ENCODE data around the gene TMUB2. TPM values are rescaled to one million over a fixed set of nuclear protein-coding genes. Genes with fewer than 3 reads are reported as not detected.

TMUB2 gene
- total and polyA plus RNA-seq, 2 donors (not counting 1 experiment from before 2014, with no cell fraction given): 37.3 to 45.4 TPM

DNA sequence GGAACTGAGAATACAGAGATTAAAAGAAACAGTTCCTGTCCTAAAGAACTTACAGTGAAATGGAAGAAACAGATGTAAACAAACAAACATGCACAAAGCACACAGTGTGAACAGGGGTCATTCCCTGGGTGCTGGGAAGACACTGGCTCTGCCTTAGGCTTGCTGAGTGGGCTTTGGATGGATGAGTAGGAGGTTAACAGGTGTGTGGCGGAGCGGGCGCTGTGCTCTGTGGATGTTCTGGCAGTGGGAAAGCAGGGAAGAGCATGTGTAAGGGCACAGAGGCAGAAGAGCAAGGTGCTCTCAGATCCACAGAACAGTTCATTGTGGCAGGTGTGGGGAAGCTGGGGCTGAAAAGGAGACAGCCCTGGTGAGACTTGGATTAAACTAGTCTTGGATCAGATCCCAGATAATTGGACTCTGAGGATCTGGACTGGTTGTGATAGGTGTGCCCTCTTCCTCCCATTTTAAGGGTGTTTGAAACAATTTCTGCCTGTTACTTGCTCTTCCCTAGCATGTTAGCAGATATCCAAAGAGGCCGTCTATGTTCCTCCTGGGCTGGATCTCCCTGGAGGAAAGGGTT lies 36.9 kb upstream of the TMUB2 start:
- Histone ChIP-seq H3K79me2 (ENCODE audit: control insufficient read depth, insufficient read depth, low read length) (peaks cover 4% of the 10 kb centered on the region), H2AFZ (ENCODE audit: low read length) (no peak overlapping the region), H3K4me1 (ENCODE audit: control insufficient read depth, extremely low read depth, insufficient read depth, low read length) (no peaks in the 10 kb centered on the region), H3K27ac (ENCODE audit: insufficient read depth, low read length) (no peak overlapping the region), H3K27me3 (ENCODE audit: control insufficient read depth, insufficient read depth, low read length) (no peaks in the 10 kb centered on the region), H3K9ac (ENCODE audit: insufficient read depth, low read length) (no peak overlapping the region), H3K36me3 (ENCODE audit: control insufficient read depth, insufficient read depth, low read length) (peaks cover 13% of the 10 kb centered on the region), H3K4me2 (ENCODE audit: extremely low read depth, insufficient read depth, low read length) (no peak overlapping the region), H3K9me3 (ENCODE audit: control insufficient read depth, insufficient read depth, low read depth, low read length) (no peaks in the 10 kb centered on the region), H3K4me3 (replicated peaks in 1 of 4; ENCODE audit: control extremely low read depth in 1 of 4, insufficient read depth in 1 of 4, low read depth in 3 of 4, low read length in 4 of 4) (no peak overlapping the region), H4K20me1 (ENCODE audit: control insufficient read depth, extremely low read depth, insufficient read depth, low read length) (no peaks in the 10 kb centered on the region)
- TF ChIP-seq, protein P1, sequence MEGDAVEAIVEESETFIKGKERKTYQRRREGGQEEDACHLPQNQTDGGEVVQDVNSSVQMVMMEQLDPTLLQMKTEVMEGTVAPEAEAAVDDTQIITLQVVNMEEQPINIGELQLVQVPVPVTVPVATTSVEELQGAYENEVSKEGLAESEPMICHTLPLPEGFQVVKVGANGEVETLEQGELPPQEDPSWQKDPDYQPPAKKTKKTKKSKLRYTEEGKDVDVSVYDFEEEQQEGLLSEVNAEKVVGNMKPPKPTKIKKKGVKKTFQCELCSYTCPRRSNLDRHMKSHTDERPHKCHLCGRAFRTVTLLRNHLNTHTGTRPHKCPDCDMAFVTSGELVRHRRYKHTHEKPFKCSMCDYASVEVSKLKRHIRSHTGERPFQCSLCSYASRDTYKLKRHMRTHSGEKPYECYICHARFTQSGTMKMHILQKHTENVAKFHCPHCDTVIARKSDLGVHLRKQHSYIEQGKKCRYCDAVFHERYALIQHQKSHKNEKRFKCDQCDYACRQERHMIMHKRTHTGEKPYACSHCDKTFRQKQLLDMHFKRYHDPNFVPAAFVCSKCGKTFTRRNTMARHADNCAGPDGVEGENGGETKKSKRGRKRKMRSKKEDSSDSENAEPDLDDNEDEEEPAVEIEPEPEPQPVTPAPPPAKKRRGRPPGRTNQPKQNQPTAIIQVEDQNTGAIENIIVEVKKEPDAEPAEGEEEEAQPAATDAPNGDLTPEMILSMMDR (conservative IDR thresholded peaks at IDR 0.05 in 1 of 2, IDR thresholded peaks at IDR 0.05 in 1 of 2; ENCODE audit: low read depth in 1 of 2, low read length in 2 of 2): no peak
- TF ChIP-seq EZH2 (IDR thresholded peaks at IDR 0.05; ENCODE audit: low read length, missing control alignments): no peak
- DNase-seq (ENCODE audit: low read depth in 2 of 2): no peak

DNA sequence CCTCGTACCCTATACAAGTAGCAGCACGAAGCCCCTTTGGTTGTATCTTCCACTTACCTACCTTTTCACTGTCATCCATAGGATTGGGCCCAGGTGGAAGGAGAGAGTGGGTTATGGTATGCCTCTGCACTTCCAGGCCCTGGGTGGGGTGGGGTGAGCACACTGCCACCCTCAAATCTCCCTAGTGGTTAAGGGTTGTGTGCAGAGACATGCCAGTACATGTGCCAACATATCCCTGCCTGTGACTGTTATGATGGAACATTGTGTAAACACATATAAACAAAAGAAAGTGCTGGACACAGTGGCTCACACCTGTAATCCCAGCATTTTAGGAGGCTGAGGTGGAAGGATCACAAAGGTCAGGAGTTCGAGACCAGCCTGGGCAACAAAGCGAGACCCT lies 33.9 kb upstream of the TMUB2 start:
- peaks cover 9% of the 10 kb centered on the region for H3K36me3 ChIP-seq (ENCODE audit: control insufficient read depth, insufficient read depth, low read length)
- H2AFZ ChIP-seq (ENCODE audit: low read length): no peak overlapping the region
- no peak overlapping the region for H3K27ac ChIP-seq (ENCODE audit: insufficient read depth, low read length)
- H4K20me1 ChIP-seq (ENCODE audit: control insufficient read depth, extremely low read depth, insufficient read depth, low read length): no peaks in the 10 kb centered on the region
- H3K9me3 ChIP-seq (ENCODE audit: control insufficient read depth, insufficient read depth, low read depth, low read length): no peaks in the 10 kb centered on the region
- H3K79me2 ChIP-seq (ENCODE audit: control insufficient read depth, insufficient read depth, low read length): peaks cover 4% of the 10 kb centered on the region
- H3K4me3 ChIP-seq (replicated peaks in 1 of 4; ENCODE audit: control extremely low read depth in 1 of 4, insufficient read depth in 1 of 4, low read depth in 3 of 4, low read length in 4 of 4): no peak overlapping the region
- no peak overlapping the region for H3K9ac ChIP-seq (ENCODE audit: insufficient read depth, low read length)
- no peak for DNase-seq (ENCODE audit: low read depth in 2 of 2)
- H3K4me2 ChIP-seq (ENCODE audit: extremely low read depth, insufficient read depth, low read length): no peak overlapping the region
- H3K27me3 ChIP-seq (ENCODE audit: control insufficient read depth, insufficient read depth, low read length): no peaks in the 10 kb centered on the region
- H3K4me1 ChIP-seq (ENCODE audit: control insufficient read depth, extremely low read depth, insufficient read depth, low read length): no peaks in the 10 kb centered on the region
- TF ChIP-seq, protein P1 (conservative IDR thresholded peaks at IDR 0.05 in 1 of 2, IDR thresholded peaks at IDR 0.05 in 1 of 2; ENCODE audit: low read depth in 1 of 2, low read length in 2 of 2): no peak
- TF ChIP-seq EZH2 (IDR thresholded peaks at IDR 0.05; ENCODE audit: low read length, missing control alignments): no peak

DNA sequence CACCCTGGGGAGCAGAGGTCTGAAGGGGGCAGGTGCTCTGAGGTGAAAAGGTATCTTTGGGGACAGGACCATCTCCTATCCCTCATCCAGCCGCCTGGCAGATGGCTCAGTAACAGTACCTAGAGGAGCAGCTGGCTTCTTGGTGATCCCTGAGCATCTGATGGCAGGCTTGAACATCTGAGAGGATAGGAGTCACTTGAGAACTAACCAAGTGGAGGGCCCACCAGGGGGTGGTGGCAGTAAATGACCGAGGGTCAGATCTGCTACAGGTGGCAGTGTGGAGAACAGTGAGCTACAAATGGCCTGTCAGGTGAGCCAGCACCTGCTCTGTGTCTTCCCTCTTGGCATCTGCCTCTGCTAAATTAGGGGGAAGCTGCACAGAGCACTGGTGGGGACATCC lies 31.3 kb upstream of the TMUB2 start:
- DNase-seq (ENCODE audit: low read depth in 2 of 2): no peak
- TF ChIP-seq, protein P1 (conservative IDR thresholded peaks at IDR 0.05 in 1 of 2, IDR thresholded peaks at IDR 0.05 in 1 of 2; ENCODE audit: low read depth in 1 of 2, low read length in 2 of 2): no peak
- no peak for TF ChIP-seq EZH2 (IDR thresholded peaks at IDR 0.05; ENCODE audit: low read length, missing control alignments)

More for the DNA sequence above, 31.3 kb upstream of the TMUB2 start:
- no peak overlapping the region for H3K4me3 ChIP-seq (replicated peaks in 1 of 4; ENCODE audit: control extremely low read depth in 1 of 4, insufficient read depth in 1 of 4, low read depth in 3 of 4, low read length in 4 of 4)
- no peak overlapping the region for H3K4me2 ChIP-seq (ENCODE audit: extremely low read depth, insufficient read depth, low read length)
- H3K36me3 ChIP-seq (ENCODE audit: control insufficient read depth, insufficient read depth, low read length): peaks cover 4% of the 10 kb centered on the region
- no peak overlapping the region for H2AFZ ChIP-seq (ENCODE audit: low read length)
- no peak overlapping the region for H3K27ac ChIP-seq (ENCODE audit: insufficient read depth, low read length)
- no peaks in the 10 kb centered on the region for H4K20me1 ChIP-seq (ENCODE audit: control insufficient read depth, extremely low read depth, insufficient read depth, low read length)
- H3K9ac ChIP-seq (ENCODE audit: insufficient read depth, low read length): no peak overlapping the region
- peaks cover 4% of the 10 kb centered on the region for H3K79me2 ChIP-seq (ENCODE audit: control insufficient read depth, insufficient read depth, low read length)
- H3K4me1 ChIP-seq (ENCODE audit: control insufficient read depth, extremely low read depth, insufficient read depth, low read length): no peaks in the 10 kb centered on the region
- no peaks in the 10 kb centered on the region for H3K9me3 ChIP-seq (ENCODE audit: control insufficient read depth, insufficient read depth, low read depth, low read length)
- no peaks in the 10 kb centered on the region for H3K27me3 ChIP-seq (ENCODE audit: control insufficient read depth, insufficient read depth, low read length)

Data from fibroblast of lung (primary cell).